Upper lobe of left lung (tissue), 4 donors: ENCODE data around the gene EGFL8.

ENCODE experiments used
- POLR2A ChIP-seq, 4 donors: fragments of 450-650 bp; IDR thresholded peaks; one replicate each; pipeline ENCODE4 v1.5.1; 2016 to 2017; ENCODE audit warnings: antibody characterized with exemption in 4 of 4, mild to moderate bottlenecking in 2 of 4
- TF ChIP-seq, protein P1 (sequence below), 6 experiments: fragments of 450-650 bp in 4 of 6; fragments of 200-600 bp in 2 of 6; sonication (generic) in 2 of 6; IDR thresholded peaks; one replicate each; pipeline ENCODE4 v1.5.1; 2016 to 2019; ENCODE audit warnings: antibody characterized with exemption in 6 of 6

DNA sequence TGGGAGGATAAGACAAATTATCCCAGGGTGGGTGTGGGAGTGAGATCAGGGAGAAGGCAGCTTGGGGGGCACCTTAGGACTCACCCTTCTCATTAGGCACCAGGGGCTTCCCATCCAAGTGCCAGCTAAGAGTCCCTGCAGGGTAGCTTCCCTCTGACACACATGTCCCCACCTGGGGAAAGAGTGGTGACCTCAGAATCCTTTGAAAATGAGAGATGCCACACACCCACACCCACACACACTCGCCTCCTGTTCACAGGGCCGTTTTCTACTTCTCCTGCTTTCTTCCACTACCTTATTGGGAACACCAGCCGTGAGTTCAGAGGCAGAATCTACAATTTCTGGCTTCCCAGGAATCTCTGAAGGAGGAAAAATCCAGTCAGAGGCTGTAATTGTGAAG lies 18.6 kb downstream of the EGFL8 start:
- TF ChIP-seq, protein P1, sequence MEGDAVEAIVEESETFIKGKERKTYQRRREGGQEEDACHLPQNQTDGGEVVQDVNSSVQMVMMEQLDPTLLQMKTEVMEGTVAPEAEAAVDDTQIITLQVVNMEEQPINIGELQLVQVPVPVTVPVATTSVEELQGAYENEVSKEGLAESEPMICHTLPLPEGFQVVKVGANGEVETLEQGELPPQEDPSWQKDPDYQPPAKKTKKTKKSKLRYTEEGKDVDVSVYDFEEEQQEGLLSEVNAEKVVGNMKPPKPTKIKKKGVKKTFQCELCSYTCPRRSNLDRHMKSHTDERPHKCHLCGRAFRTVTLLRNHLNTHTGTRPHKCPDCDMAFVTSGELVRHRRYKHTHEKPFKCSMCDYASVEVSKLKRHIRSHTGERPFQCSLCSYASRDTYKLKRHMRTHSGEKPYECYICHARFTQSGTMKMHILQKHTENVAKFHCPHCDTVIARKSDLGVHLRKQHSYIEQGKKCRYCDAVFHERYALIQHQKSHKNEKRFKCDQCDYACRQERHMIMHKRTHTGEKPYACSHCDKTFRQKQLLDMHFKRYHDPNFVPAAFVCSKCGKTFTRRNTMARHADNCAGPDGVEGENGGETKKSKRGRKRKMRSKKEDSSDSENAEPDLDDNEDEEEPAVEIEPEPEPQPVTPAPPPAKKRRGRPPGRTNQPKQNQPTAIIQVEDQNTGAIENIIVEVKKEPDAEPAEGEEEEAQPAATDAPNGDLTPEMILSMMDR (IDR thresholded peaks at IDR 0.05): no peak
- no peak for TF ChIP-seq POLR2A (IDR thresholded peaks at IDR 0.05)
